ENCODE results near the gene ARL15.
"Not testable (repeated sequence)": the region's sequence is repeated elsewhere in the genome, so short reads cannot be mapped to it uniquely, and the experiment has no call there.

ARL15 gene

DNA sequence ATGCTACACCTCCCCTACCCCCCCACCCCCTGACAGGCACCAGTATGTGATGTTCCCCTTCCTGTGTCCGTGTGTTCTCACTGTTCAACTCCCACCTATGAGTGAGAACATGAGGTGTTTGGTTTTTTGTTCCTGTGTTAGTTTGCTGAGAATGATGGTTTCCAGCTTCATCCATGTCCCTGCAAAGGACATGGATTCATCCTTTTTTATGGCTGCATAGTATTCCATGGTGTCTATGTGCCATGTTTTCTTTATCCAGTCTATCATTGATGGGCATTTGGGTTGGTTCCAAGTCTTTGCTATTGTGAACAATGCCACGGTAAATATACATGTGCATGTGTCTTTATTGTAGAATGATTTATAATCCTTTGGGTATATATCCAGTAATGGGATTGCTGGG lies 328.1 kb downstream of the ARL15 start:
- not testable (repeated sequence) for DNase-seq (ENCODE audit: low spot score)

DNA sequence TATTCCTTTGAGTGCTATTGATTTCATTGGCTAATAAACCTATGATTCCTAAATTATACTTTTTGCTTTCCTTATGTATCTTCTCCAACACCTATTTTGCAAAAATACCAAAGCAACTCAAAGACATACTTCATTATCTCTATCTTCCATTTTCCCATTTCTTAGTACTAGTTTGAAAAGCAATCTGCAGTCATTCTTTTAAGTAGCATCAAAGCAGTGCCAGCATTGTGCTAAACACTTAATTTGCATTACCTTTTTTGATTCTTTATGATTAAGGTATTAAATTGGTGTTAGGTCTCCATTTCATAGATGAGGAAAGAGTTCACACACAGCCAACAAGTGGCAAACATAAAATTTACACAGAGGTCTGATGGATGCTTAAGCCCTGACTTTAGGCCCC lies 330.3 kb downstream of the ARL15 start:
- DNase-seq (ENCODE audit: low spot score), result no peak

DNA sequence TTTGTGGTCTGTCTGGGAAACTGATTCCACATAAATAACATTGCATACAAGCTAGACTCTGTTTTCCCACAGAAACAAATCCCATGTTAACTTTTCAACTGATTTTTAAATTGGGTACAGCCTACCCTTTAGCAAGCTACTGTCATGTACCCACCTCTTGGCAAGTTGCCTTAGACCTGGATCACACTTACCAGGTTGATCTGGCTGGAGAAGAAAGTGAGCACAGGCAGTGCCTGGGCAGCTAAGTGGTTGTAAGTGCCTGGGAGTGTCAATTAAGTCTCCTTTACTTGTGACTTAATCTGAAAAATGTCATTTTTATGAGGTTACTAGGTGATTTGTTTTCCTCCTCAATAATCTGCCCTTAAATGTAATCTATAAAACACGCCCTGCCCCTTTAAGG lies 336.4 kb downstream of the ARL15 start:
- DNase-seq (ENCODE audit: low spot score), result no peak

DNA sequence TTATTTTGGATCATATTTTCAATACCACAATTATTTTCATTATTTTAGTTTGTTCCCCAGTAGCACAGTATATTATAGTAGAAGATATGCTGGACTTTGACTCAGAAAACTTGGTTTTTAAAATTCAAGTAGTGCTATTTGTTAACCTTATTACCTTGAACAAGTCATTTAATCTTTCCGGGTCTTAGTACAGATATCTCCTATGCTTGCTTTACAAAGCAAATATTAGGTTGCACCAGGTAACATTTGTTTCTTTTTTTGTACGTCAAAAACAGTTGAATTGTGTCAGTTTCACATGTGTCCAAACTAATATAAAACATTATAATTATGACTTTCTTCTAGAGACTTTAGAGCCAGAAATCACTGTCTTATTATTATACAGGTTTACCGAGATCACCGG lies 338.1 kb downstream of the ARL15 start:
- no peak for DNase-seq (ENCODE audit: low spot score)

DNA sequence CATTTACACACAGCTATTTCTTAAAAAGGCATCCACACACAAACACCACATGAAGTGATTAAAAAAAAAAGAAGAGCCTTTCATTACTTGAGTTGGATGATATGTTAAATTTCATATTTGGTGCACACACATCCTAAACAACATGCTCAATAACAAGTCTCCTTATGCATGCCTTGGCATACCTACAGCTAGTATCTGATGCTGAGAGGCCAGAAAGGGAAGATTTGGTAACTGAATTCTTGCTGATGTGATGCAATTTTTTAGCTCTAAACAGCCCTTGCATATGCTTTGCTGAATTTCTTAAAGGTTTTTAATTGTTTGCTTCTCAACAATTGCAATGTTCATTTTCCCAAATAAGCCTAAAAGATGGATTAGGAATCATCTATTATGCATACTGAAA lies 338.8 kb downstream of the ARL15 start:
- no peak for DNase-seq (ENCODE audit: low spot score)

DNA sequence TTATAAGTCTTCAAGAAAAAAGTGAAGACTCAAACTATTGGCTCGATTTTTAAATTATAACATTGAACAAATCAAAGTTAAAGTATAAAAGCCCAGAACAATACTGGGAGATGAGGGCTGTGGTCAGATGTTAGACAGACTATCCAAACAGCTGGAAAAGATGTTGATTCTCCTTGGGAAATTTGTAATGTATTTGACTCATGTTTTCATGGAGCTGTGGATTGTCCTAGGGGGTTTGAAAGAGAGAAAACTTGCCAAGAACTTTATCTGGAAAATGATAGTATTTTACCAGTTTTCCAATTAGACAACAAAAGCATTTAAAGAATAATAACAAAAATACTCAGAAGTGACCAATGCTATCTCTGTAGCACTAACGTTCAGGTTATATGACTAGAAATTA lies 339.2 kb downstream of the ARL15 start:
- DNase-seq (ENCODE audit: low spot score), result no peak

DNA sequence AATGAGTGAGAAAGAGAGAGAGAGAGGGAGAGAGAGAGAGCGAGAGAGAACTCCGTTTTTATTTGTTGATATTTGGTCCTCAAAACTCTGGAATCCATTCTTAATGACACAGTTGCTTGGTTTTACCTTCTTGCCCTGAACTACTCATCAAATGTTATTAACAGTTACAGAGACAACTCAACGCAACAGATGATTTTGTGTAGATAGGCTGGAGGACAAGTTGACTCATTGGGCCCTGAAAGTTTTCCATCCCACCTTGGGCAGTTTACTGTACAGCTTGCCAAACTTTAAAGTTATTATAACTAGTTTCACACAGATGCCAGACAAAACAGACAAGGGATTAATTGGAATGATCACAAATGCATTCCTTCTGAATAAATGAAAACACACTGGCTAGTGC lies 339.9 kb downstream of the ARL15 start:
- DNase-seq (ENCODE audit: low spot score), result no peak

DNA sequence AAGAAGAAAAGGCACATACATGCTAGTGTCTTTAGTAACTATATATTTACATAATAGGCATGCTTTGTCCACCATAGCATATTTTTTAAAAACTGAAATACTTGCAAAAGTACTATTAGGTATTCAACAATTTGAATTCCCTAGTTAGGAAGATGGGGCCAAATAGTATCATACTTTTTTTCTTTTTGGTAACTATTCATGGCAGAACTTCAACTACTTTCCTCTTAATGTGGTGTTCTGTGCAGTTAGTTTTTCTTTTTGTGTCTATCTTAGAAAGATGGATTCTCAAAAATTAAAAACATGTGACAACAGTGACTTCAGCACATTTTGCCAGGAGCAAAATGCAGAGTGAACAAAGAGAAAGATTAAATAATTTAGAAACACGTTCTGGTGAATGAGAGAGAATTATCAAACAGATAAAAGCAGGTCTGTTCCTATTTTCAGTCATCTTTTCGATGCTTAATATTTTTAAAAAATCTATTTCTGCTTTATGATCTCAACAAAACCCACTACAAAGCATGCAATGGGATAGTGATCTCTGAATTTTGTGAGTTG lies 341.1 kb downstream of the ARL15 start:
- no peak for DNase-seq (ENCODE audit: low spot score)

DNA sequence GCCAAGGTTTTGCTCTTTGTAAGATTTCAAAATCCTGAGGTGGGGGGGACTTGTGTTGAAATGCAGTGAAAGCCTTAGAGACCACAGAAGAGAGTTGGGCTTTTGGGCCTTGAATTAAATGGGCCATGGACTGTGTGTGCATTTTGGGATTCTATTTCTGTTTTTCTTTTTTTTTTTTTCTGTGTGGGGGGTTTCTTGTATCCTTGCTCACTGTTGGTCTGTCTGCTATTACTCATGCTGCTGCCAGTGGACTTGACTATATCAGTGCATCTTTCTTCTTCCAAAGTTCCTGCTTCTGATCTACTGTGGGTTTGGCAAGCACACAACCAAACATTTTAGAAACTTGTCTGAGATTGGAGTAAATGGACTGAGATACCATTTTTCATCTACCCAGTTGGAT lies 344.9 kb downstream of the ARL15 start:
- DNase-seq (ENCODE audit: low spot score), result no peak

DNA sequence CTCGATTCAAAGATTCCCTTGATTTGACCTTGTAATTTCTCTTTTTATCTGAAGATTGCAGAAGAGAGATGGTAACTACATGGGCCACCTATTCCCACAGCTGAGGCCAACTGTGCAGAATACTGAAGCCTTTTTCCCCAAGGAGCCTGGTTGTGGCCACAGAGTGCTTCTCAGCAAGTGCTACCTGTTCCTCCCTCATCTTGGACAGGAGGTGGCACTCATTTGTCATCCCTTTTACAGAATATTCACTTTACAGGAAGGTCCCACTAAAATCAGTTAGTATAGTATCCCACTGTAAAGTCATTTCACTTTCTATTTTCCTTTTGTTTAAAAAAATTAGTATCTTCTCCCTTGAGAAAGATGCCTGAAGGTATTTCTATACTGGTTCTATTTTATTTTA lies 346.4 kb downstream of the ARL15 start:
- no peak for DNase-seq (ENCODE audit: low spot score)

DNA sequence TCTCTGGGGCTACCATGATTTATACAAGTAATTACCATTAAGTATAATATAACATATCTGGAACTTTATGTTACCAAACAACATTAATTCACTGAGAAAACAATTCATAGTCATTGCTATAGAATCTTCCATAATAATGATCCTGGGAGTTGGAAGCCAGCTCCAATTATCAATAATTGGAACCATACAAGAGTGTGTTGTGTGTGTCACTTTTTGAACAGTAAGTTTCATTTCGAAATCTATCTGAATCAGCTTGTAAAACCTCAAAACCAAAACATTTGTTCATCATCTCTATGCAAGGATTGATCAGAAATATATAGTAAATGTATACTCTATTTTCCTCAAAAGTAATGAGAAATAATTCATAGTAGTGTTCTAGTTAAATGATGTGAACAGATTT lies 348.1 kb downstream of the ARL15 start:
- DNase-seq (ENCODE audit: low spot score), result no peak

DNA sequence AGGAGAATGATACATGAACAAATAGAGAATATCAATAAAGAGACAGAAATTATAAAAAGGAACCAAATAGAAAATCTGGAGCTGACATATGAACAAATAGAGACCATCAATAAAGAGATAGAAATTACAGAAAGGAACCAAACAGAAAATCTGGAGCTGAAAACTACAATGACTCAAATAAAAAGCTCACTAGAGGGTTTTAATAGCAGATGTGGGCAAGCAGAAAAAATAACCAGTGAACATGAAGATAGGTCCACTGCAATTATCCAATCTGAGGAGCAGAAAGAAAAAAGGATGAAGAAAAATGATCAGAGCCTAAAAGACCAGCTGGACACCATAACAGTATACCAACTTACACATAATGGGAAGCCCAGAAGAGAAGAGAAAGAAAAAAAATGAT lies 353.7 kb downstream of the ARL15 start:
- no peak for DNase-seq (ENCODE audit: low spot score)

DNA sequence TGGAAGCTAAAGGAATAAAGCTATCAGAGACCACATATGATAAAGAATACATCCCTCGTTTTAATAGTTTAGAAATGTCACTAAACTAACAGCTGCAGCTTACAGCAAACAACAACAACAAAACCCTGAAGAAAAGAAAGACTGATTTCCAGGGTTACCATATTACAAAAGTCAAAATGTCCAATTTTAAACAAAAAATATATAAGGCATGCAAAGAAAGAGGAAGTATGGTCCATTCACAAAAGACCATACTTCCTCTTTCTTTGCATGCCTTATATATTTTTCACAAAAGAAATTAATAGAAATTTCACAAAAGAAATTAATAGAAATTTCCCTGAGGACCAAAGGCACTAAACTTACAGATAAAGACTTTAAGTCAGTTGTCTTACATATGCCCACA lies 354.2 kb downstream of the ARL15 start:
- DNase-seq (ENCODE audit: low spot score), result no peak

DNA sequence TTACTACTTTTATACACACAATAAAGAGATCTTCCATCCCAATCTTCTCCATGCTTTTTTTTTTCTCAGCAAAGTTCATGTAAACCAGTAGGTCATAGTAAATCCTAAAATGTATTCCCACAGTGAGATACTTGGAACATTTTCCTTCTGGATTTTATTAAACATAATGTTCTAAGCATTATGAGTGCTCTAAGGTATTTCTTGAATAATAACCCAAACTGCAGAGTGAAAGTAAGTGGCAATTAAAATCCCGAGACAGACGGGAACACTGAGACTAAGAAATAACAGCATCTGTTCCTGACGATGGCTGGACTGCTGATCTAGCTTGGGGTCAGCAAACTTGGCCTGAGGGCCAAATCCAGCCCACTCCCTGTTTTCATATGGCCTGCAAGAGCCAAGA lies 359.8 kb downstream of the ARL15 start:
- DNase-seq (ENCODE audit: low spot score), result no peak

DNA sequence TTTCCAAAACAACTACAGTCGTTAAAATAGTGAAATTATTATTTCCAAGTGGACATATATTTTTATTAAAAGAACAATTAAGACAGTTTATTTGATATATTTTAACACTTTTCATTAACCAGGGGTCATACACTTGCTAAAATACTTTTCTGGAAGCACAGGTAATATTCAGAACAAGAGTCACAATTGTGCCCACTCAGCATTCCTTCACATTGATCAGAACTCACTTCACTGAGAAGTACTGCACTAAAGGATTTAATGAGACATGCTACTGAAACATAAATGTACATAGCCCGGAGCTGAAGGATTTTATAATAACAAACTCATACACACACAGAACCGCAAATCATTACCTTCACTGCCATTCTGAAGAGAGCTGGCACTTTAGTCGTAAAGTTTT lies 361.8 kb downstream of the ARL15 start:
- no peak for DNase-seq (ENCODE audit: low spot score)

DNA sequence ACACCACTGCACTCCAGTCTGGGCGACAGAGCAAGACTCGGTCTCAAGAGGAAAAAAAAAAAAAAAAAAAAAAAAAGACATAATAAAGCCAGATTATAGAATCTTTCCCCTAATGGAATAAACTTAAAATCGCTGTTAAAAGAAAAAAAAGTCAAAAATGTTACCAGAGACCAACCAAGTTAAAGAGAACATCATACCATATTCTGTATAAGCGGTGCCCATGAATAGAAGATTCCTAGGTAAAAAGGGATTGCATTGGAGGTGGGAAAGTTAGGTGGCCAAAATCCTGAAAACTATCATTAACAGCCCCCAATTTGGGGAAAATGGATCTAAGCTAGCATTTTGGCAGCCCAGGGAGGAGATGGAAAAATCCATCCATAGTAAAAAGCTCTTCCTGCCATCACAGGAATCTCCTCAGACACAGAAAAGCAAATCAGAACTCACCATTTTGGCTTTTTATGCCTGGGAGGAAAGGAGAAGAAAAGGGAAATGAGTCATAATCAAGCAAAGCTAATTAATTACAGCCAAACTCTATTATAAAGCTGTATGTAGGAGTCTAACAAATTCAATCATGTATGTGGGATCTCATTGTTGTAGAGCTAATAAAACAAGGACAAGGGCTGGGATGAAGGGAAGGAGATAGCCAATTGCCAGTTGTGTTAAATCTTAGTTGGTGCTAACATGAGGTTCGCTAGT lies 363.8 kb downstream of the ARL15 start:
- no peak for DNase-seq (ENCODE audit: low spot score)

DNA sequence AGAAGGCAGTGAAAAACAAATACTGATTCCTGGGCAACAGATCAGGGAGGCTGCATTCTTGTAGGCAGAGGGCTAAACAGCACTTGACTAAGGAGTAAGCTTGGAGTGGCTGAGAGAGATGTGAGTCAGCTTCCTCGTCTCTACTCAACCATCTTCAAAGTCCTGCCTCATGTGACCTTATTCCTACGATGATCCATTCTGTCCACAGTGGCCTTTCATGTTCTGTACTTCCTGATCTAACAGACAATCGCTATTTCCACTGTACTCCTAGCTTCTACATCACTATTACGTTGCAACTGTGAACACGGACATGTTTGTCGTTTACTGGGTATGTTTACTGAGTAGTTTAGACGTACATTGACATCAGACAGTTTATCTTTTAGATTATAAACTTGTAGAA lies 365.4 kb downstream of the ARL15 start:
- no peak for DNase-seq (ENCODE audit: low spot score)

DNA sequence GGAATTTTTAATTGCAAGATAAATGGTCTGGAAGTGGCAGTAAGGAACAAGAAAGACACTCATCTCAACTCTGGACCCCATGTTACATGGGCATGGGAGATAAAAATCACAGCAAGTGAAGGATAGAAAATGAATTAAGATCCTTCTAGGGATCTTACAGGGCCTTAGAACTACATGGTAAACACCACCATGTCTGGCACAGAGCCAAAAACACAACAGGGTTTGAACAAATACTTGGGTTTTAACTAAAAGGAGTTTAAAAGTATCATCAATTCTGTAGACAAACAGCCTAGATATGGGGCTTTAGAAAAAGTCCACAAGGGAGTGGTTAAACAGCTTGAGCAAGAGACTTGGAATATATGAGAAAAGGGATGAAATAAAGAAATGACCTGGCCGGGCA lies 366.4 kb downstream of the ARL15 start:
- DNase-seq (ENCODE audit: low spot score), result no peak

DNA sequence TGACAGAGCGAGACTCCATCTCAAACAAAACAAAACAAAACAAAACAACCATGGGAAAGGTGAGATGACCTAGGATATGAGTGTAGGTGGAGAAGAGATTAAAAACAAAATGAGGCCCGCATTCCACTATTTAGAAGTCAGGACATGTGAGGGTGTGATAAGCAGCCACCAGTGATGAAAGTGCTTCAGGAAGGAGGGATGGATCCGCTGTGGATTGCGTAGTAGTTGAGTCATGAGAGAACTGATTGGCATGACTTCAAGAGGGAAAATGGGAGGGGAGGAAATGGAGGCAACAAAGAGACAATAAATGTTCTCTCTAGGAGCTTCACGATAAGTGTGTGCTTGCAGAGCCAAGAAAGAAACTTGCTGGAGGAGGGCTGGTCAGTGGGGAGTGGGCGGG lies 367.6 kb downstream of the ARL15 start:
- DNase-seq (ENCODE audit: low spot score), result no peak

DNA sequence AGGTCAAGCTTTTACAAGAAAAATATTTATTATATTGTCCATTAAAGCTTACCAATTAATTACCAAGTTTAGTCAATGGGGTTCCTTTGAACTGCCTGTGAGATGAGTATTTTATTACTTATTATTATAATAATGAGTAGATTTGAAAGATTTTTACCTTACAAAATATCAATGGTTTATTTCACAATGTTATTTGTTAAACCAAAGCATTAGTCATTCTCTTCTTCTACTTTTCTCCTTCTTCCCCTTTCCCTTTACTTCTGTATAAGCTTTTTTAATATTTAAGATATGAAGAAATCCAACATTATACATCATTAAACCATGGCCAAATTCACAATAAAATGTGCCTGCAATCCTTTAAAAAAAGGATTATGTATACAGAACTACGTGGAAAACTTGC lies 369.5 kb downstream of the ARL15 start:
- DNase-seq (ENCODE audit: low spot score), result no peak

DNA sequence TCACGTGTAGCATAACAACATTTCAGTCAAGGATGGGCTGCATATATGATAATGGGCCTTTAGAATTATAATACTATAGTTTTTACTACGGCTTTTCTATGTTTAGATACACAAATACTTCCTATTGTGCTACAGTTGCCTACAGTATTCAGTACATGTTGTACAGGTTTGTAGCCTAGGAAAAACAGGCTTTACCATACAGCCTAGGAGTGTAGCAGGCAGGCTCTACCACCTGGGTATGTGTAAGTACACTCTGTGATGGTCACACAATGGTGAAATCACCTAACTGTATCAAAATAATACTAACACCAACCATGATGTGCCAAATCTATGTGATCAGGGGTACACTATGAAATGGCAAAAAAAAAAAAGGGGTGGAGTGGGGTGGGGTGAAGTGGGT lies 372.9 kb downstream of the ARL15 start:
- no peak for DNase-seq (ENCODE audit: low spot score)

DNA sequence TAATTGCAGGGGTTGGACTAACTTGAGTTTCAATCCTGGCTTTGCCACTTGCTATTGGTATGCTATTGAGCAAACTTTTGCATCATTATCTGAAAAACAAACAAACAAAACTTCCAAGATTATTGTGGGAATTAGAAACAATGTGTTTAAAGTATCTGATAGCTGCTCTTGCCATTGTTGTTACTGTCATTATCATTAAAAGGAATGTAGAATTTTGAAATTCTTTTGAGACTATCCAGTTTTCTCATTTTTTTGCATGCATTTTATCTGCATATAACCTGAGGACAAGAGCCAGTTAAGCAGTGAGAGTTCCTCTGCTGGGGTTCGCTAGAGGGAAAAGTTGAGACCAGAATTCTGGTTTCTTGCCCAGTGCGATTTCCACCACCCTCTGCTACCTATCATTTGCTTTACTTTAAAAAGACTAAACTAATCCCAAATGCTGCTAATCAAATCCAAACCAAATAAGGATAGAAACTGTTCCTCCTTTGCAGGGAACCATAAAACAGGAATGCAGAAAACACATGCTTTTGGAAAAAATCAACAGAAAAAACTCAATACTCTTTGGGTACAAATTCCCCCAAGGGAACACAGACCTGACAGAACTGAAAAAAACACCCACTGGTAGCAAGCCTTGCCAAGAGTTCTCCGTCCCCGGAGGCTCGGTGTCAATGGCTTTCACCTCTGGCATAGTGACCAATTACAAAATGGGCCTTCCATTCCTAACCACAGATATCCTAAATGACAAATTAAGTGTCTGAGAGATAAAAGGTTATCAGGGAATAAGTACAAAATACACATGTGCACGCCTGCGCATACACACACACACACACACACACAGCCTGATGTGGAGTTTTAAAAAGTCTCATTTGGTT lies 373.7 kb downstream of the ARL15 start:
- no peak for DNase-seq (ENCODE audit: low spot score)

DNA sequence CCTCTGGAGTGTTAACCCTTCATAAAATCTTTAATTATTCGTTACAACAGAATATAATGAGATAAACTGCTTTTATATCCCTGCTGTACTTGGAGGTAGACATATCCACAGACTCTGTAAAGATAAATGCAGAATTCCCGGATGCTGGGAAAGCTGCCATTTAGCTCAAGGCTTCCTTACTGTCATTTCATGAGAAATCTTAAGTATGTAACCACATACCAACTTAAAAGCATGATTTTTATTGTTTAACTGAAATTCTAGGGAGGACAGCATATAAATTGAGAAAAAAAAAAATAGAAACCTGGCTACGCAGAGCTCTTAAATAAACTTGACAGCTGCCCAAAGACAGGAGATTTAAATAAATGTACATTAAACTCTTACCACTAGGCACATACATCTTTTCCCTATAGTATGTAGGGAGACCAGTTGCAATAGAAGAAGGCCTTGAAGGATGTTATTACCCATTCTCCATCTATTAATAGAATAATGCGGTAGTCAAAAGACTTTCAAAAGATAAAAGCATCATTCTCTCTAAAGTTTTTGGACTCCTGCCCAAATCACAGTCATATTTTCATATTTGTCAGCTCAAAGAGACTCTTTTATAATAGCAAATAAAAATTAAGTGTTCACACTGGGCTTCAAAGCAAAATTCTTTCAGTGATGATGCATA lies 376.1 kb downstream of the ARL15 start:
- DNase-seq (ENCODE audit: low spot score), result no peak
